ENCODE data around the gene MTARC1.
A peak's percentile ranks its signal among the peaks of the same experiment; 100 is the strongest.

Gene MTARC1

GRCh38 chr1:220806408-220806807 is 19.7 kb downstream of the MTARC1 start:
- DNase-seq (ENCODE audit: low spot score) = no peak

GRCh38 chr1:220807726-220808125 is 21.0 kb downstream of the MTARC1 start:
- DNase-seq (ENCODE audit: low spot score) = no peak

DNA sequence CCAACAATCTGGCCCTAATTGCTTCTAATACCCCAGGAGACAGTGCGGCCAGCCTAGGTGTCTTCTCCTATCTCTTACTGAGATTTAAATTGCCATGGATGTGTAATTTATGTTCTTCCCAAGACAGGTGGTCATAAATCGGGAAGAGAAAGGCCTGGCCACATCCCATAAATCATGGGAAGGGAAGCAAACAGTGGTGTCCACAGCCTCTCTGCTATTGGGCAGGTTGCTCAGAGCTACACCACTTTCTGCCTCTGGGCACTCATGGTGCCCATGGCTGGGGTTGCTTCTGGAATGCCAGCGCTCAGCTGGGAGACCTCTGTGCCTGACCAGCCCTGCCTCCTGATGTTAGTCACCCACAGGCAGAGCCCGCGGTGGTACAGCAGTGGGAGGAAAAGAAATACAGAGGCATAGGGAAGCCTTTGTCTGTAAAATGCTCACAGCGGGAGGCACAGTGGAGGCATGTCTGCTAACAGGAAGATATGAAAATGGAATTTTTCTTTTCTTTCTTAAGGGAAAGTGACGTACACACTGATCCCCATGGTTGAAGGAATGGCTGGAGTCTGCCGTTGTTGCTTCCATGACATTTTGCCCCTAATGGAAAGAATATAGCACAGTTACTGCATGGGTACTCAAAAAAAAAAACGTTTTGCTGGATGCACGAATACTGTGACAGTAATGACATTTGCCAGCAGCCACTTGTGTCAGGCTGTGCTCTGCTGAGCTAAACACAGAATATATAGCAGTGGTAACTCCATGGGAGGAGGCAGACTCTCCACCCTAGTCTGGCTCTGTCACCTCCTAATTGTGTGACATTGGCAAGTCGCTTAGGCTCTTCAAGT is 21.9 kb downstream of the MTARC1 start:
- DNase-seq (ENCODE audit: low spot score) = no peak

GRCh38 chr1:220809187-220809550 is 22.5 kb downstream of the MTARC1 start:
- DNase-seq (ENCODE audit: low spot score) = no peak

DNA sequence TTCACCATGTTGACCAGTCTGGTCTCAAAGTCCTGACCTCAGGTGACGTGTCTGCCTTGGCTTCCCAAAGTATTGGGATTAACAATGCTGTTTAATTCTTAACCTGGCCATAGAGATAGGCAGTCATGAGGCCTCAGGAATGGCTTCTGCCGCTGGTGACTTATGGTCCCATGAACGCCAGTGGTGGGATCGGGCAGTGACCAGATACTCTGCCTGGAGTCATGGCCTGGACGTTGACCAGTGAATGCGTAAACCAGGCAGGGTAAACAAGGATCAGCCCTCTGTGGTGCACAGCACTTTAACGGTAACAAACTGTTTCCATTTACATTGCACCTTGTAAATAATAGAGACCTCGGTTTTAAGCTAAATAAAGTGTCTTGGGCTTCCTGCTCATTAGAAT is 23.0 kb downstream of the MTARC1 start:
- DNase-seq (ENCODE audit: low spot score) = no peak

DNA sequence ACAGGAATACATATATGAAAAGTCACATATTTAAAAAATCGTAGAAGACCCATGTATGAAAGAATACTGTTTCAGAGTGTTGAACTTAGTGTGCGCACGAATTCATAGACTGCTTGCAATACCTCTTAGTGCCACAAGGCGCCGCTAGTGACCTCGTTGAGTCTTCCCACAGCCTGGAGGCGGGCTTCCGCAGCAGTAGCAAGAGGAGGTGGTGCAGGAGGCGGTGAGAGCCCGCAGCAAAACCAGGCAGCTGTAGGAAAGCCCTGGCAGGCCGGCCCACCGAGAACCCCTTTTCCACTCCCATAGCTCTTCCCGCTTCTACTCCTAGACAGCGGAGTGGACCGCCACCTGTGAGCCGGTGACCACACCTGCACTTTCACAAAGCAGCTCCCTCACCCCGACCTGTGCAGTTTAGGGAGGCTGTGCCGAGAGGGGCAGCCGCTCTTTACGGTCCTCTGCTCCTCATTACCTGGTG is 23.5 kb downstream of the MTARC1 start:
- peak; percentile 67 for DNase-seq (ENCODE audit: low spot score)

DNA sequence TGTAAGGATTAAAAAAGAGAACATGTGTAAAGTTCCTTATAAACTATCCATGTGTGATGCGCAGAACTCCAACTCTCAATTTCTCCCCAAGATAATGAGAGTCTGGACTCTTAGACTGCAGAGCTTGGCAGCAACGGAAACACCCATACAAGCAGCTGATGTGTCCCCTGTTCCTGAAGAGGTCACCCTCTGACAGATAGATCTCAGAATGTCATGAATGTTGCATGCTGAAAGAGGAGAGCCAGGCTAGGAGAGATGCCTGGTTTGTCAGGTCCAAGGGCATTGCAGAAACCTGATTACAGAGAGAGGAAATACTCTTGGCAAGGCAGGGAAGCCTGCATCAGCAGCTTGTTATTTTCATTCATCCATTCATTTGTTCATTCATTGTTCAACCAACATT is 24.2 kb downstream of the MTARC1 start:
- no peak for DNase-seq (ENCODE audit: low spot score)

DNA sequence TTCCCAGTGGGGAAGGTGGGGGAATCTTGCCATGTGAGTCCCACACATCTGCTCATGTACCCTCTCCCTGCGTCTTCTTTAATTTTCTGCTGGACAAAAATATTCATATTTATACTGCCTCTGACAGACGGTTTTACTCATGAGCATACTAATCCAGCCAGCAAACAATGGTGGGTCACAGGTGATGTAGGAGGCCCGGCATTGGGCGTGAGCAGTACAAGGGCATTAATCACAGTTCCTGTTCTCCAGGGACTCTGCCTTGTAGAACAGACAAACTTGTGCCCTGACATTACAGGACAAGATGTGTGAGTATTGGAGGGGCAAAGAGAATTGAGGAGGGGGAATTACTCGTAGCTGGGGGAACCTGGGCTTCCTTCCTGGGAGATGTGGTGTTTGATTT is 25.0 kb downstream of the MTARC1 start:
- no peak for DNase-seq (ENCODE audit: low spot score)

- no peak for DNase-seq (ENCODE audit: low spot score)
Measured at GRCh38 chr1:220812308-220812707, 25.6 kb downstream of the MTARC1 start.

DNA sequence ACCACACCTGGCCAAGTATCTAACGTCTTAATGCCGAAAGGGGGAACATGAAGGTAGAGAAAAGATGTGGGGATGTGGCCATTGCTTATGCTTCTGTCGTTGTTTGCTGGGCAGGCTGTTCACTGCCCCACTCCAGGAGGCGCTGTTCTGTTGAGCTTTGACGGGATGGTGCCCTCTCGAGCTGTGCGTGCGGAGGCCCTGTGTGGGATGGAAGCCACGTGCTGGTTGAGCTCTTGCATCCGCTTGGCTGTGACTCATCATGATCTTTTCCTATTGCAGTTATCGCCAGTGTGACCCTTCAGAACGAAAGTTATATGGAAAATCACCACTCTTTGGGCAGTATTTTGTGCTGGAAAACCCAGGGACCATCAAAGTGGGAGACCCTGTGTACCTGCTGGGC is 26.3 kb downstream of the MTARC1 start:
- no peak for DNase-seq (ENCODE audit: low spot score)

DNA sequence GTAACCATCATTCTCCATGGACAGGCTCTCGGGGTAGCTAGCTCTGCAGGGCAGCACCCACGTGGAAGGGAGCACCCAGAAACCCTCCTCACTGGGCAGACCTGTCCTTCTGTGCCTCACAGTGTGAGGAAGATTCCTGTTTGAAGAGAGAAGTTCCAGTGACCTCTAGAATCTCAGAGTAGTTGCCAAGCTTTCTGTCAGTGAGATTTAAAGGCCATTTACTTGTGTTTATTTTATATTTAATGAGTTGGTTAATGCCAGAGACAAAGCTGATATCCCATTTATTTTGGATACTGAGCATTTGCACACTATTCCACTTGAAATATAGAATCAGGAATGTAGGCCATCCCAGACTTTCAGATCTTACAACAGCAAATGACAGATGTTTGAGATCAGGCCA is 28.7 kb downstream of the MTARC1 start:
- DNase-seq (ENCODE audit: low spot score) = no peak

- no peak for DNase-seq (ENCODE audit: low spot score)
Measured at GRCh38 chr1:220817907-220818306, 31.2 kb downstream of the MTARC1 start.

DNA sequence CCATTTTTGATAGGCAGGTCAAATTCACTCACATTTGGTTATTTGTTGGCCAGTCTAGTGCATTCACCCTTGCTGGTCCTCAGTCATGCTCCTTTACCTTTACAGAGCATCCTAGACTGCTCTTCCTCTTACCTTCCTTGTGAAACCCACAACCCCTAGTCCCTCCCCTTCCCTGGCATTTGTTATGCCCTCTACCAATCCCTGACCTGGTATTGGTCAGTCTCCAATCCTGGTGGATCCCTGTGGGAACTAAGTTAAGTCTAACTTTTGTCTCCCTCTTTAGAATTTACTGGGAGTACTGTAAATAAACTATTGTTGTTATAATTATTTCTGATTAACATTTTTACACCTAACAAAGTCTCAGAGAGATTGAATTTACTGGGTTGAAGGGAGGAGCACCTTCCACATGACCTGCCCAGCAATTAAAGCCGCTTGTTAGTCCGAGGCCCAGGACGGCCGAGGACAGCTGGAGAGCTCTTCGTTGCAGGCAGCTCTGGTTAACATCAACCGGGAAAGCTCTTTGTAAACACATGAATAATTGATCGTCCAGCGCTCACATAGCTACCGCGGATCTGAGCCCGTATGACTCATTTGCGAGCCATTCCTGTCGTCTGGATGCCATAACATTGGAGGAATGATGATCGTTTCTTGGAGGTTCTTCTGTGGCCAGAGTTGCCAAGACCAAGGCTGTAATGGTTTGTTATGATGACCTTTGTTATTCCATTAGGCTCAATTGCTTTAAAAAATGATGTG is 31.9 kb downstream of the MTARC1 start:
- no peak for DNase-seq (ENCODE audit: low spot score)

- DNase-seq (ENCODE audit: low spot score) = no peak
Measured at GRCh38 chr1:220819467-220820026, 32.8 kb downstream of the MTARC1 start.

DNA sequence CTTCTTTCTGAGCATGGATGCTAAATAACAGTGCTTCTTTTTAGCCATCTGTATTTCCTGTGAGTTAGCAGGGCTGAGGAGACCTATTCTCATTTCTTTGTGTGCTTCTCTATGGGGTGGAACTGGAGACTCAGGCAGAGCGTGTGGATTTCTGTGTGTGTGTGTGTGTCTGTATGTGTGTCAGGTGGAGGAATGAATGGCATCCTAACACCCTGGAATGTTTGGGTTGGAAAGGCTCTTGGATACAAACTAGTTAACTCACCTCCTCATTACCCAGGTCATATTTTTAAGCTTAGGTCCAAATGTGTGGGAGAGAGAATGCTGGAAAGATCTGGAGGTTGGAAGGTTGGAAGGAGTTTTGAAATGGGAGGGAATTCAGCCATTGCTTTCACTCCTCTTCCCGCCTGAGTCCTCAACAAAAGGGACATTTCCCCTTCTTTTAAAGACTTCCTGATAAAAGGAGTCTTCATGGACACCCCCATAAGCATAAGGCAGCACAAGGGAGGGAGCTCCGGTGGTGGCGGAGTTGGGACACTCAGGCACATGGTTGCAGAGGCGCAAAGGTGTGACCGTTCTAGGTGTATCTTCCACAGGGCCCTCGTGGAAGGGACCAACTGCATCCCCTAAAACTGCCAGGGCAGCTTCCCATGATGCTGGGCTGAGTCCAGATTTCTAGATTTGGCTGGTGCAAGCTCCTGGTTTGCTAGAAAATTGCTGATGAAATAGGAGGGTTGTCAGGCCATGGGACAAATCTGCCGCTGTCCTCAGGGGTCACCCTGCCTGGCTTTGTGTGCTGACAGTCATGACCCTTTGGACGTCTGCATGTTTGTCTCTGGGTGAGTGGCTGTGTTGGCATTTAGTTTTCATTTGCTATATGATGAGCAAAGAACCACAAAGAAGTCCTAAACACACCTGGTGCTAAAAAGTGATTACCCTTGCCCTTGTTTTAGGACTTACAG is 37.6 kb downstream of the MTARC1 start:
- DNase-seq (ENCODE audit: low spot score) = no peak

- no peak for DNase-seq (ENCODE audit: low spot score)
Measured at GRCh38 chr1:220825819-220826551, 39.3 kb downstream of the MTARC1 start.

- no peak for DNase-seq (ENCODE audit: low spot score)
Measured at GRCh38 chr1:220826729-220827128, 40.0 kb downstream of the MTARC1 start.

DNA sequence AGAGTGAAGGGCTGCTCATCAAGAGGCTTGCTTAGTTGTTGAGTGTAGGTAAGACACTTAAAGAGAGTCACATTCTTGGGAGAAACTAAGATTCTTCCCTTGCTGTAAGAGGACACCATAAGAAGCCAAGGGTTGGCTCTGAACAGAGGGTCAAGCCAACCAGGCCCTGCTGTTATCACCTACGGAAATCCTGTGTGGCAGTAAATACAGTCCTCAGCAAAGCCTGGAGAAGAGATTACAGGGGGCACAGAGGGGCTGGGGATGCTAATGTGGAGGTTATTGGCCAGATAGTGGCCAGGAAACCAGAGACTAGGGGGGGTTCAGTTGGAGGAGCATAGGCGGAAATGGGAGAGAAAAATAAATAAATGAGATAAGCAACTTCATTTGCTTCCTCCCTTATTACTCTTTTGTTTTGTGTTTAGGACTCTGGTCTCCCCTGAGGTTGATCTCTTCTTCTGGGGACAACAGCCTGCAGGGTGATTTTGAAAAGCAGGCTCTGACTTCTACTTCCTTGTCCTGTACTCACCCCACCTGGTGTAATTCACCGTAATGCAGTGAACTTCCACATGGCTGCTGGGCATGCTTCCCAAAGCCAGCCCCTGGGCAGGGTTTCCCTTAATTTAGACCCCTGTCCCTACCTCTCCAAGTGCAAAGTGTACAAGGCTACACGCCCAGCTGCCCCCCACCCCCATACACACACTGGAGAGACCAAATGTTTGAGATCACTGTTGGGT is 40.9 kb downstream of the MTARC1 start:
- DNase-seq (ENCODE audit: low spot score) = no peak

- DNase-seq (ENCODE audit: low spot score) = no peak
Measured at GRCh38 chr1:220828179-220828490, 41.4 kb downstream of the MTARC1 start.

- DNase-seq (ENCODE audit: low spot score) = no peak
Measured at GRCh38 chr1:220828950-220829586, 42.4 kb downstream of the MTARC1 start.

All from hematopoietic multipotent progenitor cell treated with erythropoietin and hydrocortisone succinate and interleukin-3 and kit ligand, for 15 days (in vitro differentiated cells).